ENCODE results near the gene JAK3. TPM values are rescaled to one million over a fixed set of nuclear protein-coding genes. Genes with fewer than 3 reads are reported as not detected.

JAK3 gene
- total RNA-seq, 1 experiment from 2014 or later, result not detected

- CTCF ChIA-PET, result no interaction called here
Observed at GRCh38 chr19:17860331-17860992, 12.7 kb upstream of the JAK3 start.

GRCh38 chr19:17859533-17860330 is 11.9 kb upstream of the JAK3 start, which contains the start of gene RPL18A:
RPL18A (plus strand) TSS chr19:17859910; CDS start chr19:17859957, 47 bp downstream.
- TF ChIP-seq CTCF (IDR thresholded peaks at IDR 0.05; ENCODE audit: insufficient read depth in 1 of 2, low read depth in 1 of 2, low read length in 1 of 2, severe bottlenecking in 1 of 2, unreplicated experiment in 1 of 2), result peak; percentile 60 to 89
- no TSS peak for BruUV-seq (replicated peaks)
- Mint-ChIP-seq H3K27ac (ENCODE audit: unreplicated experiment) (peak within 1 kb of the TSS; percentile 98), H3K4me3 (ENCODE audit: unreplicated experiment) (peak within 1 kb of the TSS; percentile 90), H3K27me3 (ENCODE audit: insufficient read depth, unreplicated experiment) (peaks cover 2% of the 10 kb centered on the region), H3K4me1 (ENCODE audit: low read depth, unreplicated experiment) (no peaks in the 10 kb centered on the region), H3K36me3 (ENCODE audit: insufficient read depth, unreplicated experiment) (peaks cover 55% of the 10 kb centered on the region), H3K9me3 (ENCODE audit: unreplicated experiment) (no peaks in the 10 kb centered on the region)
- peak; percentile 97 to 99 for DNase-seq
- ChIA-PET POLR2A (interaction anchor here (0.5 to 2.8 kb wide), 27 partner anchors 12 to 1784 kb away, joined by 3 to 77 read pairs (median 6); partner anchors contain the start of genes CCDC124, MAST3, MVB12A and PGLS), CTCF (interaction anchor here (0.6 to 1.9 kb wide), 16 partner anchors 9 to 253 kb away, joined by 3 to 118 read pairs (median 4); partner anchors contain the start of gene CCDC124)
- peaks cover 9% of the 10 kb centered on the region for H3K36me3 ChIP-seq (ENCODE audit: control insufficient read depth, insufficient read depth, low read length)
- no peaks in the 10 kb centered on the region for H3K9me3 ChIP-seq
- peak within 1 kb of the TSS; percentile 84 for H3K4me3 ChIP-seq (ENCODE audit: low read depth, low read length)
- intact Hi-C loops (cut with micrococcal nuclease; ENCODE audit: unreplicated experiment), result loop anchor here (1.0 to 5.0 kb wide), 2 partner anchors 73 to 417 kb away; no protein-coding TSS in a partner anchor
- peaks cover 9% of the 10 kb centered on the region for H3K4me1 ChIP-seq
- H3K27me3 ChIP-seq (replicated peaks; ENCODE audit: control insufficient read depth, insufficient read depth, low read length), result no peaks in the 10 kb centered on the region

More at GRCh38 chr19:17860331-17860992, 12.7 kb upstream of the JAK3 start:
- no peak for DNase-seq
- intact Hi-C loops (cut with micrococcal nuclease; ENCODE audit: unreplicated experiment), result no loop called here
- TF ChIP-seq CTCF (IDR thresholded peaks at IDR 0.05; ENCODE audit: insufficient read depth in 1 of 2, low read depth in 1 of 2, low read length in 1 of 2, severe bottlenecking in 1 of 2, unreplicated experiment in 1 of 2), result no peak
- H3K27ac Mint-ChIP-seq (ENCODE audit: unreplicated experiment), result peak overlapping the region; percentile 98
- TSS peak; percentile 68 for BruUV-seq (replicated peaks)
- Histone ChIP-seq H3K9me3 (no peaks in the 10 kb centered on the region), H3K27me3 (replicated peaks; ENCODE audit: control insufficient read depth, insufficient read depth, low read length) (no peaks in the 10 kb centered on the region), H3K4me1 (peaks cover 13% of the 10 kb centered on the region), H3K4me3 (ENCODE audit: low read depth, low read length) (peak overlapping the region; percentile 84), H3K36me3 (ENCODE audit: control insufficient read depth, insufficient read depth, low read length) (peaks cover 9% of the 10 kb centered on the region)
- peaks cover under 1% of the 10 kb centered on the region for H3K4me1 Mint-ChIP-seq (ENCODE audit: low read depth, unreplicated experiment)
- no peaks in the 10 kb centered on the region for H3K9me3 Mint-ChIP-seq (ENCODE audit: unreplicated experiment)
- H3K4me3 Mint-ChIP-seq (ENCODE audit: unreplicated experiment), result peak overlapping the region; percentile 90
- peaks cover 62% of the 10 kb centered on the region for H3K36me3 Mint-ChIP-seq (ENCODE audit: insufficient read depth, unreplicated experiment)
- POLR2A ChIA-PET, result interaction anchor here (0.6 to 2.8 kb wide), 2 partner anchors 72 to 97 kb away, joined by 3 to 77 read pairs; partner anchors contain the start of gene CCDC124
- H3K27me3 Mint-ChIP-seq (ENCODE audit: insufficient read depth, unreplicated experiment), result no peaks in the 10 kb centered on the region

All from Caco-2 (cell line).